ENCODE data around the gene PPP1R9B.

The PPP1R9B gene

GRCh38 chr17:50177983-50178834, 27.7 kb upstream of the PPP1R9B start:
- Histone ChIP-seq H3K27me3 (peaks cover 0 to 4% (median 0%) of the 10 kb centered on the region in 11 experiments; a peak in 1 of 22 replicates), H3K9ac (peak overlapping the region in 9 of 11 experiments; percentile 8 to 70 (median 57); a peak in 15 of 22 replicates), H3K4me3 (peak overlapping the region in 5 of 10 experiments; percentile 7 to 30 (median 19); a peak in 5 of 20 replicates), H3K9me3 (replicated peaks in 1 of 11) (no peaks in the 10 kb centered on the region), H3K27ac (peak overlapping the region in 8 of 11 experiments; percentile 31 to 76 (median 64); a peak in 16 of 22 replicates), H4K20me1 (no peaks in the 10 kb centered on the region; a peak in 1 of 22 replicates), H3K36me3 (no peaks in the 10 kb centered on the region), H3K4me1 (peaks cover 31 to 70% (median 66%) of the 10 kb centered on the region in 10 experiments), H3K4me2 (peak overlapping the region; percentile 60 to 91 (median 78))
- no peak for TF ChIP-seq Cebpa-rat (IDR thresholded peaks at IDR 0.05)

DNA sequence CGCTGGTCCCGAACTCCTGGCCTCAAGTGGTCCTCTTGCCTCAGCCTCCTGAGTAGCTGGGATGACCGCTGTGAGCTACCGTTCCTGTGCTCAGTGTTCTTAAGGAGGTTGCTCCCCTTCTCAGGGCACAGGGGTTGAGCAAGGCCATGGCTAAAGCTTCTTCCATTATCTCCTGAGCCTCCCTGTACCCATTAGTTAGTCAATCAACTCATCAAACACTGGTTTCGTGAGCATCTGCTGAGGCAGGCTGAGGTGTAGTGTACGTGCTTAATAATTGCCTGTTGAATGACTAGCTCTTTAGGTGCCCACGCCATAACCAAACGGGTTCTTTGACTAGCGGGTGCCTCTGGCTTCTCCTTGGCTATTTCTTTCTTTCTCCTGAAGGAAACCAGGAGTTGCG, 27.0 kb upstream of the PPP1R9B start:
- Histone ChIP-seq H3K9ac (peak overlapping the region in 7 of 11 experiments; percentile 31 to 70 (median 58); a peak in 13 of 22 replicates), H3K4me1 (peaks cover 27 to 69% (median 64%) of the 10 kb centered on the region in 10 experiments), H3K4me3 (peak overlapping the region in 1 of 10 experiments; percentile 30; a peak in 1 of 20 replicates), H3K27ac (peak overlapping the region in 8 of 11 experiments; percentile 31 to 76 (median 64); a peak in 14 of 22 replicates), H3K27me3 (peaks cover 0 to 4% (median 0%) of the 10 kb centered on the region in 11 experiments; a peak in 1 of 22 replicates), H3K36me3 (no peaks in the 10 kb centered on the region), H3K9me3 (replicated peaks in 1 of 11) (no peaks in the 10 kb centered on the region), H4K20me1 (no peaks in the 10 kb centered on the region; a peak in 1 of 22 replicates), H3K4me2 (peak overlapping the region; percentile 60 to 91 (median 78))
- no peak for TF ChIP-seq Cebpa-rat (IDR thresholded peaks at IDR 0.05)

DNA sequence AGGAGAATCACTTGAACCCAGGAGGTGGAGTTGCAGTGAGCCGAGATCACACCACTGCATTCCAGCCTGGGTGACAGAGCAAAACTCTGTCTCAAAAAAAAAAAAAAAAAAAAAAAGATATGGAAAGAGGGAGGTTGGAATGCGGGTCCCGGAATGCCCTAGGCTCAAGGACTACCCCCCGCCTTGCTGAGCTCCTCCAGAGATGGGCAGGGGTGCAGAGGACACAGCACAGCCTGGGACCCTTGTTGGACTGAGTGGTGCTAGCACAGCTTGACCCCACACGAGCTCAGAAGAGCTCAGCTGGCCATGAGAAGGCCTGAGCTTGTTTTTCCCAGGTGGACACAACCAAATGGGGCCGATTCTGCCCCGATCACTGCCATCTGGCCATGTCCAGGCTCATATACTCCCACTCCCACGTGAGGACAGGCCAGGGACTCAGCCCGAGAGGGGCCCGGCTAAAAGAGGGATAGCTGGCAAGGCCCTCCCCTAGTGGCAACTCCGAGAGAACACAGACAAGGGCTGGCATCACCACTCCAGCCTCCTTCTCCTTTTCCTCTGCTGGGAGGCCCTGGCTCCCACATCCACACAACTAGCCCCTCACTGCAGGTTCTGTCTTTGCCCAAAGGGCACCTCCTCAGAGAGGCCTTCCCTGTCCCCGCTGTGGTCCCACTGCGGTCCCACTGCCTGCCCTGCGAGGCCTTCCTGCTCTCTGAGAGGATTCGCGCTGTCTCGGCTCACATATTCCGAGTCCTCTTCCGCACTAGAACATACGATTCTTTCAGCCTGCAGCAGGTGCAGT, 26.3 kb upstream of the PPP1R9B start:
- Histone ChIP-seq H3K9ac (no peak overlapping the region), H3K4me1 (peaks cover 21 to 69% (median 64%) of the 10 kb centered on the region in 10 experiments), H3K27ac (peak overlapping the region in 2 of 11 experiments; percentile 1 to 70; a peak in 1 of 22 replicates)

DNA sequence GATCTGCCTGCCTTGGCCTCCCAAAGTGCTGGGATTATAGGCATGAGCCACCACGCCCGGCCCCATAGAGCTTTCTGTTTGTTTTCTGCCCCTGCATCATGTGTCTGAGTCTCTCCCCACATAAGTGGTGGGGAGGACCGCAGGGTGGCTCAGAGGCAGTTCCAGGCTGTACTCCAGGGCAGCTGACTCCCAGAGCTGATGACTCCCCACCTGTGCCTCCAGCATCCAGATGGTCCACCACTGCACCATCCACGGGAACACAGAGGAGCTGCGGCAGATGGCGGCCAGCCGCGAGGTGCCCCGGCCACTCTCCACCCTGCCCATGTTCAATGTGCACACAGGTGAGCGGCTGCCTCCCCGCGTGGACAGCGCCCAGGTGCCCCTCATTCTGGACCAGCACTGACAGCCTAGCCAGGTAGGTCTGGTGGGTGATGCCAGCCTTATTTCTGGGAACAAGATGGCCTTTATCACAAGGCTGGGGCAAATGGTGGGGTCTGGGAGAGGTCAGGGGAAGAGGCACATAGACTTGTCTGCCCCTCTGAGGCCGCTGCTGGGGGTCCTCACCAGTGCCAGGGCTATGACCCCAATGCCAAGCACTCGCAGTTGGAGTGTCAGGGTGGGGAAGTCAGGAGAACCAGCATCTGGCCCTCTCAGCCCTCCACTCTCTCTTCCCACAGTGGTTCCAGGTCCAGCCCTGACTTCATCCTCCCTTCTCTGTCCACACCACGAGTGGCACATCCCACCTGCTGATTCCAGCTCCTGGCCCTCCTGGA, 24.7 kb upstream of the PPP1R9B start:
- Histone ChIP-seq H3K9me3 (replicated peaks in 1 of 11) (no peaks in the 10 kb centered on the region), H3K4me3 (no peak overlapping the region), H3K36me3 (no peaks in the 10 kb centered on the region), H3K27me3 (no peaks in the 10 kb centered on the region), H3K4me1 (peaks cover 13 to 54% (median 49%) of the 10 kb centered on the region in 10 experiments), H3K27ac (no peak overlapping the region), H4K20me1 (no peaks in the 10 kb centered on the region; a peak in 1 of 22 replicates), H3K9ac (no peak overlapping the region), H3K4me2 (no peak overlapping the region)
- TF ChIP-seq Cebpa-rat (IDR thresholded peaks at IDR 0.05), result no peak

More for the DNA sequence above, 26.3 kb upstream of the PPP1R9B start:
- Histone ChIP-seq H3K36me3 (no peaks in the 10 kb centered on the region), H3K9me3 (replicated peaks in 1 of 11) (no peaks in the 10 kb centered on the region), H3K4me2 (peak overlapping the region in 7 of 11 experiments; percentile 75 to 87 (median 78); a peak in 12 of 22 replicates), H4K20me1 (no peaks in the 10 kb centered on the region; a peak in 1 of 22 replicates), H3K27me3 (peaks cover 0 to 4% (median 0%) of the 10 kb centered on the region in 11 experiments; a peak in 1 of 22 replicates), H3K4me3 (no peak overlapping the region)
- no peak for TF ChIP-seq Cebpa-rat (IDR thresholded peaks at IDR 0.05)

DNA sequence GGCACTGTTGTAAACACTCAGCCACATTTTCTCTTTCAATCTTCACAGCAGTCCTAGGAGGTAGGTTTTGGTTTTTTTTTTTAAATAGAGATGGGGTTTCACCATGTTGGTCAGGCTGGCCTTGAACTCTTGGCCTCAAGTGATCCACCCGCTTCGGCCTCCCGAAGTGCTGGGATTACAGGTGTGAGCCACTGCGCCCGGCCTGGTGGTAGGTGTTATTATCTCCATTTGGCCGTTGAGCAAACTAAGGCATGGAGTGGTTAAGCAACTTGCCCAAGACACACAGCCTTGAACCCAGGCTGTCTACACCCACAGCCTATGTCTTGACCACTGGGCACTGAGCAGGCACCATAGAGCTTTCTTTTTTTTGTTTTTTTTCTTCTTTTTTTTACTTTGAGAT, 24.0 kb upstream of the PPP1R9B start:
- no peak overlapping the region for H3K9ac ChIP-seq
- no peaks in the 10 kb centered on the region for H4K20me1 ChIP-seq
- no peak for TF ChIP-seq Cebpa-rat (IDR thresholded peaks at IDR 0.05)
- H3K36me3 ChIP-seq, result no peaks in the 10 kb centered on the region
- H3K9me3 ChIP-seq (replicated peaks in 1 of 11), result no peaks in the 10 kb centered on the region
- no peak overlapping the region for H3K27ac ChIP-seq
- H3K4me1 ChIP-seq, result peaks cover 13 to 47% (median 41%) of the 10 kb centered on the region in 10 experiments
- H3K4me3 ChIP-seq, result no peak overlapping the region
- H3K4me2 ChIP-seq, result no peak overlapping the region
- no peaks in the 10 kb centered on the region for H3K27me3 ChIP-seq

DNA sequence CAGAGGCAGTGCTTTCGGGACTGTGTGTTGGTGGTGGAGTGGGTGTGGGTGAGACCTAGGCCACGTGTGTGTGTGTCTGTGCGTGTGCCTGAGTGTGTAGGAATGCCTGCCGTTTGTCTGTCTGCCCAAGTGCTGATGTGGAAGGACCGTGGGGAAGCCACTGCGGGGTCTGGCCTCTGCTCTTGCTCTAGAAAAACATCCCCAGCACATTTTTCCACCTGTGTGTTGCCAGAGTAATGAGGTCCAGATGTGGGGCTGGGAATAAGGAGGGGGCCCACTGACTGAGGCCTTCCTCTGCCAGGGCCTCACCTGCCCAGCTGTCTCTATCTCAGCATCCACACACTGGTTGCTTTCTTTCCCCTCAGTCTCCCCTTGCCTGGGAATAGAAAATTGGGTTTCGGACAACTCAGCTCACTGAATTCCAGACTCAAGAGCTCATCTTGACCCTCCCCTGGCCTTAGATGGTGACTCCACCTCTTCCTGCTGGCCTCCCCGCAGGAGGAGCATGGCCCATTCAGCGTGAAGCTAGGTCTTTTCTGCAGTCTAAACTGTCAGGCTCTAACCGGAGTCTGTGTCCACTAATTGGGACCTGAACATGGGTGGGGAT, 23.0 kb upstream of the PPP1R9B start:
- Histone ChIP-seq H3K4me3 (no peak overlapping the region), H3K27ac (no peak overlapping the region), H3K36me3 (no peaks in the 10 kb centered on the region), H3K27me3 (no peaks in the 10 kb centered on the region), H3K4me1 (peaks cover 15 to 44% (median 38%) of the 10 kb centered on the region in 10 experiments), H3K4me2 (peak overlapping the region in 6 of 11 experiments; percentile 3 to 45 (median 22); a peak in 7 of 22 replicates), H3K9ac (peak overlapping the region in 1 of 11 experiments; percentile 4; a peak in 1 of 22 replicates), H4K20me1 (no peaks in the 10 kb centered on the region), H3K9me3 (replicated peaks in 1 of 11) (no peaks in the 10 kb centered on the region)
- TF ChIP-seq Cebpa-rat (IDR thresholded peaks at IDR 0.05), result no peak

GRCh38 chr17:50172936-50173334, 22.5 kb upstream of the PPP1R9B start:
- Histone ChIP-seq H3K27me3 (no peaks in the 10 kb centered on the region), H3K9ac (peak overlapping the region in 1 of 11 experiments; percentile 4; a peak in 1 of 22 replicates), H3K4me1 (peaks cover 10 to 44% (median 34%) of the 10 kb centered on the region in 10 experiments), H3K4me2 (peak overlapping the region in 6 of 11 experiments; percentile 3 to 45 (median 22); a peak in 6 of 22 replicates), H3K36me3 (no peaks in the 10 kb centered on the region), H4K20me1 (no peaks in the 10 kb centered on the region), H3K9me3 (replicated peaks in 1 of 11) (no peaks in the 10 kb centered on the region), H3K27ac (no peak overlapping the region), H3K4me3 (no peak overlapping the region)
- TF ChIP-seq Cebpa-rat (IDR thresholded peaks at IDR 0.05), result no peak

GRCh38 chr17:50172130-50172529, 21.7 kb upstream of the PPP1R9B start:
- H3K4me1 ChIP-seq, result peaks cover 6 to 41% (median 28%) of the 10 kb centered on the region in 10 experiments
- no peaks in the 10 kb centered on the region for H4K20me1 ChIP-seq
- peak overlapping the region in 5 of 11 experiments; percentile 12 to 33 (median 23); a peak in 3 of 22 replicates for H3K4me2 ChIP-seq
- H3K36me3 ChIP-seq, result no peaks in the 10 kb centered on the region
- no peak overlapping the region for H3K27ac ChIP-seq
- no peaks in the 10 kb centered on the region for H3K27me3 ChIP-seq
- TF ChIP-seq Cebpa-rat (IDR thresholded peaks at IDR 0.05), result no peak
- H3K9ac ChIP-seq, result no peak overlapping the region
- no peaks in the 10 kb centered on the region for H3K9me3 ChIP-seq (replicated peaks in 1 of 11)
- no peak overlapping the region for H3K4me3 ChIP-seq
